OCI-LY3 (cell line): ENCODE results near the gene BICDL1.

Source experiments
- CTCF ChIP-seq: fragments of 200-600, 300-600 bp; sonication (generic); IDR thresholded peaks from 2 replicates; pipeline ENCODE4 v1.5.1; 2014; ENCODE audit warnings: antibody characterized with exemption, low read length, low read depth
- EZH2phosphoT487 ChIP-seq: fragments of 200-600 bp; shearing (Covaris generic); IDR thresholded peaks from 2 replicates; pipeline ENCODE4 v1.6.1; 2018; ENCODE audit warnings: antibody characterized with exemption, mixed run types, low read depth

- no peak for TF ChIP-seq CTCF
- TF ChIP-seq EZH2phosphoT487 = no peak
Observed at GRCh38 chr12:120140603-120141002, 151.6 kb downstream of the BICDL1 start.
